Activated T-helper 1 cell treated with anti-CD3 and anti-CD28 coated beads, Interleukin-2, amount 50 U/mL, for 16 hours (primary cell): ENCODE data around the gene HECTD4.
"Not testable (repeated sequence)": the region's sequence is repeated elsewhere in the genome, so short reads cannot be mapped to it uniquely, and the experiment has no call there.

Experiments
- DNase-seq, 2 donors: peaks; one replicate each; pipeline ENCODE4 v3.0.0-alpha.2; 2020; ENCODE audit warnings: low read depth in 1 of 2, low spot score in 1 of 2

The HECTD4 gene

DNA sequence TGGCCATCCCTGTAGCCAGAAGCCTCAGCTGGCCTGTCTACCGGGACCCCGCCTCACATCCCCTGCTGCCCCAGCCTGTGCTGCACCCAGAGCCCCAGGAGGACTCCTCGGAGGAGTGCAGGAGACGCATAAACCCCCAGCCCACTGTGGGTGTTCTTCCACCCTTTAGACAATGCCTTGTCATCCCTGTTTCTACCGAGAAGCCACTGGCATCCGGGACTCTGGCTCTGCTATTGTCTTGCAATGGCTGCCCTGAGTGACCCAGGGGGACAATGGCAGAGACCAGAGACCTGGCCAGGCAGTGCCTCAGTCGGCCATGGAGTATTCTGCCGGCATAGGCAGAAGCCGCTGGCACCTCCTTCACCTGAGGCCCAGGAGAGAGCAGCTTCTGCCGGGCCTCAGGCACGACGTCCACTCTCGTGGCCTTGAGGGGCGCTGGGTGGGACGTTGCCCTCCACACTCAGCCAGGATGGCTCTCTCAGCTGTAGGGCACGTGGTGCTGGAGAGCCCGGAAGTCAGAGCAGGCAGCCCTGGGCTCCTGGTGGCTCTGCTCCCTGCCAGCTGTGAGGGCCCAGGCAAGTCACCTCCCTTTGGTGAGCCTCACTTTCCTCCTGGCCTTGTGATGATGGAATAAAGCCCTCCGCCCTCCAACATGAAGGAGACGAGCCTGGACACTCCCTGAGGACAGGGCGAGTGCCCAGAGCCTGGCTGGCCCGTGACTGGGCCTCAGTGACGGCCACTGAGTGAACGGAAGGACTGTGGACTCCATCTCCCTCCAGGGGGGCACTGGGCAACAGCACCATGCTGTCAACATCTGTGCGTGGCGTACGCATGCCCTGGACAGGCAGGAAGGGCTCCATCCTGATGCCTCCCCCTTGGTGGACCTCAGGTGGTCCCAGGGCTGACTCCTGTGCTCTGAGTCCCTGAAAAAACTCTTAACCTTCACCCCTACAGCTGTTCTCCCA lies 215.9 kb downstream of the HECTD4 start:
- DNase-seq = no peak

DNA sequence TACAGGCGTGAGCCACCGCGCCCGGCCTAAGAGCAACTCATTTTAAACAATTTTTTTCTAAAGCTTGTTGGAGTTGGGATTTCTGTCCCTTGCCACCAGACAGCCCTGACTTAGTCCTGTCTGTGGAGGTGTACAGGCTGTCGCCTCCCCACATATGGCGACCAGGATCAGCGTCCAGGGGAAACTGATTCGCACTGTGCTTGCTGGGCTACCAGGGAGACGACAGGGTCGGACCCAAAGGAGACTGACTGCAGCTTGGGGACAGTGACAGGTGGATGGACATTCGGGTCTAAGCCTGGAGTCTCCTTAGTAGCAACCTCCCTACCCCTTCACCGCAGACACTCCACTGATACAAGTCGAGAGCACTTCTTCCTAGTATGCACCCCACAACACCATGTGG lies 216.6 kb downstream of the HECTD4 start:
- DNase-seq = no peak

DNA sequence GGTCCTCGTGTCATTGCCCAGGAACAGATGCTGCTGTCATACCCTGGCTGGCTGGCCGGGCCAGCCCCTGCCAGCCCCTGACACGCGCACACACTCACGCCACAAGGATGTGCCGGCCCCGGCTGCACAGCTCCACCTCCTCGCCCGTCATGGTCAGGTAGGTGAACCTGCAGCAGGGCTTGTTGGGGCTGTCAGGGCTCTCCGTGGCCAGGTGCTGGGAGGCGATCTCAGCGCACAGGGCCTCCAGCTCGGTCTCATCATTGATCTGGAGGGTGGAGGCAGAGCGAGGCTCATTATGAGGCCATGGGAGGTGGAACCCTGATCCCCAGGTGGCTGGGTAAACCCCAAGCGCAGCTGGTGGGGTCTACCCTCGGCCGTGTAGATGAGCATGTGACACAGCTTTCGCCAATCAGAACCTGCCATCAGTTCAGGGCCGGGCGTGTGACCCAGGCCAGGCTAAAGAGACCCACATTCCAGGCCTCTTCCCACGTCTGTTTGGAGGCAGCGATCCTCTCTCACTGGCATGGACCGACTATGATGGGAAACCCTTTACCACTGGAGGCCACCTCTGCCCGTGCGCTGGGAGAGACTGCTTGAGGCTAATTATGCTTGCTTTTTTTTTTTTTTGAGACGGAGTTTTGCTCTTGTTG lies 218.1 kb downstream of the HECTD4 start:
- no peak for DNase-seq

DNA sequence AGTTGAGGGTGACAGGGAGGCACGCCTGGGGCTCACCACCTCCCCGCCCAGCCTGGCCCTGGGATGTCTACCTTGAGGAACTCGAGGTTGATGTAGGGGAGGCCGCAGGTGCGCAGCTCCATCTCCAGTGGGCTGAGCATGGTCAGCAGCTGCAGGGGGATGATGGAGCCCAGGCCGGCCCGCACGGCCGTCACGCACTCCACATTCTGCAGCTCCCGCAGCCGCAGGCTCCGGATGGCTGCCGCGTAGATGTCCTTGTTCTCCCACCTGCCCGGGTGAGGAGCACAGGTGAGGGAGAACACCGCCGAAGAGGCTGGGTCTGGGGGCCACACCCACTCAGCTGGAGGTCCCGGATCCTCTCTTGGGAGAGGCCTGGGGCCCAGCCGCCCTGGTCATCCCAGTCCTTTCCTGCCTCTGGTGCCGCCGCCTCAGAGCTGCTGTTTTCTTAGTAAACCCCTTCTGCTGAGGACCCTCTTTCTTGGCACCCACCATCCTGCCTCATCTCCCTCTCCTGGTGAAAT lies 218.7 kb downstream of the HECTD4 start:
- no peak for DNase-seq

DNA sequence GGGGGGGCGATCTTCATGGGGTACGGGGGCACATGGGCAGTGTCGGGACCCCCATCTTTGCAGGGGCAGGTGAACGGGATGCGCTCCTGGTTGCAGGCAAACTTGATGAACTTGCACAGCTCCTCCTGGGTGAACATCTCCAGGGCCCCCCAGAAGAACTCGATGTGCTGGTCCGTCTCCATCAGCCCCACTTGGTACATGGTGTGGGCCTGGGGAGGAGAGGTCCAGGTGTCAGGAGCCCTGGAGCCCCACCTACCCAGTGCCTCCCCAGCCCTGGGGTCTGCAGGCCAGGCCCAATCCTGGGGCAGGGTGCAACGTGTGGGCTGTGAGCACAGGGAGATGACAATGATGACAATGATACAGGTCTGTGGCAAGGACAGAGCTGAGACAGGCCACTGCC lies 219.2 kb downstream of the HECTD4 start:
- no peak for DNase-seq

DNA sequence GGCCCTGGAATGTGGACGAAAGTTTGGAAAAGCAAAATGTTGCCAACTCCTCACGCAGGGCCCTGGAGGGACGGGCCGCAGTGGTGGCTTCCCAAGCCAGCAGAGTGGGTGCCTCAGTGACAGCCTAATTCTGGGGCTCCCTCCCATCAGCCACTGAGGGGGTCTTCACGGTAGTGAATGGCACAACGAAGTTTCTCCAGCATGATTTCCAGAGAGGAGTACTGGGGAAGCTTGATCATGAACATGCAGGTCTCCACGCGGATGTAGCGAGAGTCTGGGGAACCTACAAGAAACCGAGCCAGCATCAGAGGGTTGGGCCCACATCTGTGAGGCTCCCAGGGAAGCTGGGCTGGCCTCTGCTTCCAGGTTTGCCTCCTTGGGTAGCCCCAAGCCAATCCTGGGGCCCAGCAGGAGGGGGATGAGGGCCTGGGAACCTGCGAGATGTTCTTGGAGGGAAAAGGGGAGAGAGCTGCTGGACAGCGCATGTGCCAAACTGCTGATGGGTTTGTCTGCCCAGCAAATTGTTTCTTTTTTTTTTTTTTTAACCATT lies 219.9 kb downstream of the HECTD4 start:
- no peak for DNase-seq

DNA sequence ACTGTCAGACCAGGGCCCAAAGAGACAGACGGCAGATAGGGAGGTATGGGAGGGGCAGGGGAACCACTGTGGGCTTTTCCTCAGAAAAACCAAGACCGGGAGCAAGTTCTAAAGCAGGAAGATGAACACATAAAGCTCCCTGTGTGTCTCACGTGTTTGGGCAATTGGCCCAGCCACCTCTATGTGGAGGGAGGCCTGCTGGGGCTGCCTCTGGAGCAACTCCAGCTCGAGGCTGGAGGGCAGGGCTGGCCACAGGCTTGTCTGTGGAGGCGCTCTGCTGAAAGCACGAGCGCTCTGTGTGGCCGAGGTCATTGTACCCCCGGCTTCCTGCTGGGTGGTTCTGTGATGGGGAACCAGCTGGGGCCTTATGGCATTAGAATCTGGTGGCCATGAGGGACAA lies 220.5 kb downstream of the HECTD4 start:
- DNase-seq = no peak

DNA sequence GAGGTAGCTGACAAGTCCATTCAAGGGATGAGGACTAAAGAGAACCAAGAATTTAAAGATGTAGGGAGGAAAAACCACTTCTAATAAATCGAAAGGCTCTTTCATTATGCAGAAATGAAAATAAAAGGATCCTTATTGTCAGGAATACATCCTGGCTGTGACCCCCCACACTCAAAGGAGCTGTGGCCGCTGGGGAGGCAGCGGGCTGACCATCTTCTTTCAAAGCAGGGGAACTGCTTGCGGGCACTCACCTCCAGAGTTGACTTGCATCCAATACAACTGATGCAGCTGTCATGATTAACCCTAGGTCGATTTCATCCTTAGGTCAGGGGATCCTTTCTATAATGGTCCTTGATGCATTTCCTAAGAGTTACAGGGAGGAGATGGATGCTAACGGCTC lies 221.6 kb downstream of the HECTD4 start:
- no peak for DNase-seq

DNA sequence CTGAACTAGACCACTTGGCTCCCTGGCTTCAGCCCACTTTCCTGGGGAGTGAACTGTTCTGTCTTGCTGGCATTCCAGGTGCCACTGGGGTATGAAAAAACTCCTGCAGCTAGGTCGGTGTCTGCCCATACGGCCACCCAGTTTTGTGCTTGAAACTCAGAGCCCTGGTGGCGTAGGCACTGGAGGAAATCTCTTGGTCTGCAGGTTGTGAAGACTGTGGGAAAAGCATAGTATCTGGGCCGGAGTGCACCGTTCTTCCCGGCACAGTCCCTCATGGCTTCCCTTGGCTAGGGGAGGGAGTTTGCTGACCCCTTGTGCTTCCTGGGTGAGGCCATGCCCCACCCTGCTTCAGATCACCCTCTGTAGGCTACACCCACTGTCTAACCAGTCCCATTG lies 223.1 kb downstream of the HECTD4 start:
- DNase-seq = no peak

DNA sequence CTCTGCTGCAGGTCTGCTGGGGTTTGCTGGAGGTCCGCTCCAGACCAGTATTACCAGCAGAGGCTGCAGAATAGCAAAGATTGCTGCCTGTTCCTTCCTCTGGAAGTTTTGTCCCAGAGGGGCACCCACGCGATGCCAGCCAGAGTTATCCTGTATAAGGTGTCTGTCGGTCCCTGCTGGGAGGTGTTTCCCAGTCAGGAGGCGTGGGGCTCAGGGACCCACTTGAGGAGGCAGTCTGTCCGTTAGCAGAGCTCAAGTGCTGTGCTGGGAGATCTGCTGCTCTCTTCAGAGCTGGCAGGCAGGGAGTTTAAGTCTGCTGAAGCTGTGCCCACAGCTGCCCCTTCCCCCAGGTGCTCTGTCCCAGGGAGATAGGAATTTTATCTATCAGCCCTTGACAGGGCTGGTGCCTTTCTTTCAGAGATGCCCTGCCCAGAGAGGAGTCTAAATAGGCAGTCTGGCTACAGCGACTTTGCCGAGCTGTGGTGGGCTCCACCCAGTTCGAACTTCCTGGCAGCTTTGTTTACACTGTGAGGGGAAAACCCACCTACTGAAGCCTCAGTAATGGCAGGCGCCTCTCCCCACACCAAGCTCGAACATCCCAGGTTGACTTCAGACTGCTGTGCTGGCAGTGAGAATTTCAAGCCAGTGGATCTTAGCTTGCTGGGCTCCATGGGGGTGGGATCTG lies 223.6 kb downstream of the HECTD4 start:
- not testable (repeated sequence) for DNase-seq

DNA sequence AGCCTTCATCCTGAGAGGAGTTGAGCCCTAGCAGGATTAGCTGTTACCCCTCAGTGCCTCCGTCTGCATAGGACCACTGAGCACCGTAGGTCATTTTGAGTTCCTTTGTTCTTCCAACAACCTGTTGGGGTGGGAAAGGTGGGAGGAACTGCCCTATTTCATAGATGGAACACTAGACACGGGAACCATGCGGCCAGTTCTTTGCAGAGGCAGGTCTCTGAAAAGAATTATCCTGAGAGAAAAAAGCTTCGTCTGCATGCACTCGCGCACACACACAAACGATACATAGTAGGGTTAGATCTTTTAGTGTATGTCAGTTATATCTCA lies 228.4 kb downstream of the HECTD4 start:
- DNase-seq = no peak

DNA sequence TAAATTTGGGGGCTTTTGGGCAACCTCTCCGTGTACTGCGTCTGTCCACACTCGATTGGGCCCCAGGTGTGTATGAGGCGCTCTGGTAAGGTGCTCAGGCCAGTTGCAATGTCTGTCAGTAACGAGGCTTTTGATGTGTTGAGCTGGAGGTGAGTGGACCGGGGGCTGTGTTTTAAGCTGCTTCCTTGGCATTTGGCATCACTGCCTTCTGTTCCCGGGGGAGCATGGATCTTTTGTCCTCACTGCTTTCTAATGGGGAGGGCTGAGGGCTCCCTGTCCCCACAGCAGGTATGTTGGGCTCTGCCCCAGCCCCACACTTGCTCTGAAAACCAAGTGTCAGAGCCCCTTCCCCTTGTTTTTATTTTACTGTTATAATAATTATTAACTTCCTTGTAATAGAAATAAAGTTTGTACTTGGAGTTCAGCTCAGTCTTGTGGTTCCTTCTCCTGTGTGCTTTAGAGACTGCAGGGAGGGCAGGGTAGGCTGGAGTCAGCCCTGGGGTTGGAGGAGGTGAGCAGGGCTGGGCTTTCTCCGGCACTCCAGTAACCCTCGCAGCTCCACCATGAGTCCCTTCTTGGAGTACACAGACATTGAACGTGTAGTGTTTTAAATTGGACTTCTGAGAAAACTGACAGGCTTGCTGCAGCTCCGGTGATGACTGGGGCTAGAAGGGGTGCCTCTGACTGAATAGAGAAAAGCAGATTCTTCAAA lies 228.9 kb downstream of the HECTD4 start:
- no peak for DNase-seq

DNA sequence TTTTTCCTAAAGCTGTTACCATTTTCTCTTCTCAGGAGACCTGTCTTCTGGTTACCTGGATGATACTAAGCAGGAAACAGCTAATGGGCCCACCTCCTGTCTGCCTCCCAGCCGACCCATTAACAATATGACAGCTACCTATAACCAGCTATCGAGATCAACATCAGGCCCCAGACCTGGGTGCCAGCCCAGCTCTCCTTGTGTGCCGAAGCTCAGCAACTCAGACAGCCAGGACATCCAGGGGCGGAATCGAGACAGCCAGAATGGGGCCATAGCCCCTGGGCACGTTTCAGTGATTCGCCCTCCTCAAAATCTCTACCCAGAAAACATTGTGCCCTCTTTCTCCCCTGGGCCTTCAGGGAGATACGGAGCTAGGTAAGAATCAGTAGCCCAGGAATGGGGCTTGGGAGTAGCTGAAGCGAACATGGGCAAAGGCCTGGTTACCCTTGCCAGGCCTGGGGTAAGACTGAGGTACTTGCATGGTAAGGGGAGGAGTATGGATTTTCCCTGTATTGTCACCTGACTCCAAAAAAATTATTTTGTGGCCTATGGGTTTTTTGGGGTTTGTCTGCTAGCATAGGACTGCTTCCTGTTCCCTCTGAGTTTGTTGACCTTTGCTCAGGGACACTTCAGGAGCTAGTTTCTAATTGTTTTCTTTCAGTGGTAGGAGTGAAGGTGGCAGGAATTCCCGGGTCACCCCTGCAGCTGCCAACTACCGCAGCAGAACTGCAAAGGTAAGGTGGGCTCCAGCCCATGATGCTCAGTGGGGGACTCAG lies 230.3 kb downstream of the HECTD4 start:
- no peak for DNase-seq

DNA sequence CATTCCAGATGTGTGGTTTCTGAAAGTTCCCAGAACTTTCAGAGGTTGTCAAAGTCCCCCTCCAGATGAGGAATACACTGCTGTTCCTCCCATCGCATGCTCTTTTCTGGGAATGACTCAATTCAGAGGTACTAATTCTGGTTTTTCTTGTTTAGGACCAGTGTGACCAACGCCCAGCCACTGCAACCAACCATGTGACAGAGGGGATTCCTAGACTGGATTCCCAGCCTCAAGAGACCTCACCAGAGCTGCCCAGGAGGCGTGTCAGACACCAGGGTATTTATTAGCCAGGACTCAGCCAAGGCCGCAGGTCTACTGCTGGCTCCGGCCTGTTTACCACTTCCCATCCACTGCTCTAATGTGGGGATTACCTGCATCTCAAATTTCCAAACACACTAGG lies 232.6 kb downstream of the HECTD4 start:
- no peak for DNase-seq

DNA sequence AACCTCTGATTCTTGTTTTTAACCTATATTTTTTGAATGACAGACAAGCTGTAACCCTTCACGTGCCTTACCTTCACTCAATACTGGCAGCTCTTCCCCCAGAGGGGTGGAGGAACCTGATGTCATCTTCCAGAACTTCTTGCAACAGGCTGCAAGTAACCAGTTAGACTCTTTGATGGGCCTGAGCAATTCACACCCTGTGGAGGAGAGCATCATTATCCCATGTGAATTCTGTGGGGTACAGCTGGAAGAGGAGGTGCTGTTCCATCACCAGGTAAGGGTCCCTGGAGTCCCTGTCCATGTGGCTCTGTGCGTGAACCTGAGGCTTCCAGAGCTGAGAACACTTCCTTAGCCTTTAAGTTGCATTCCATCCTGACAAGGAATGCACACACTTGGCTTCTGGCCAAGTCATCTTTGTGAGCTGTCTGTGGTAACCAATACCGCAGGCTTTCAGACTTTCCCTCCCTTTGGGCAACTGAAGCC lies 234.2 kb downstream of the HECTD4 start:
- no peak for DNase-seq

DNA sequence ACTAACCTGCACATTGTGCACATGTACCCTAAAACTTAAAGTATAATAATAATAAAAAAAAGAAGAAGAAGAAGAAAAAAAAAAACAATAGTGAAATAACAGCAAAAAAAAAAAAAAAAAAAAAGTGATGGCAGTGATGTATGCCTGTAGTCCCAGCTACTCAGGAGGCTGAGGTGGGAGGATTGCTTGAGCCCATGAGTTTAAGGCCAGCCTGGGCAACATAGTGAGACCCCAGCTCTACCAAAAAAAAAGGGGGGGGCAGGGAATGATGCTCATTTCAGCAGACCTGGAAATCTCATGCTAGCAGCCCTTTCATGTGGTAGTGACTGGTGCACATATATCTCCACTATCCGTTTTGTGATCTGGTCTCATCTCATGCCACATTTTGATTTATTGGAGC lies 236.1 kb downstream of the HECTD4 start:
- DNase-seq = no peak

DNA sequence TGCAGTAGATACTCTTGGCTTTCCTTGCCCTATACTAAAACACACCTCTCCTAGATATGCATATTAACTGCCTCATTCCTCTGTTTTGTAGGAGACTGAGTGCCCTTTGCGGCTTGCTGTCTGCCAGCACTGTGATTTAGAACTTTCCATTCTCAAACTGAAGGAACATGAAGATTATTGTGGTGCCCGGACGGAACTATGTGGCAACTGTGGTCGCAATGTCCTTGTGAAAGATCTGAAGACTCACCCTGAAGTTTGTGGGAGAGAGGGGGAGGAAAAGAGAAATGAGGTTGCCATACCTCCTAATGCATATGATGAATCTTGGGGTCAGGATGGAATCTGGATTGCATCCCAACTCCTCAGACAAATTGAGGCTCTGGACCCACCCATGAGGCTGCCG lies 241.5 kb downstream of the HECTD4 start:
- DNase-seq = no peak

DNA sequence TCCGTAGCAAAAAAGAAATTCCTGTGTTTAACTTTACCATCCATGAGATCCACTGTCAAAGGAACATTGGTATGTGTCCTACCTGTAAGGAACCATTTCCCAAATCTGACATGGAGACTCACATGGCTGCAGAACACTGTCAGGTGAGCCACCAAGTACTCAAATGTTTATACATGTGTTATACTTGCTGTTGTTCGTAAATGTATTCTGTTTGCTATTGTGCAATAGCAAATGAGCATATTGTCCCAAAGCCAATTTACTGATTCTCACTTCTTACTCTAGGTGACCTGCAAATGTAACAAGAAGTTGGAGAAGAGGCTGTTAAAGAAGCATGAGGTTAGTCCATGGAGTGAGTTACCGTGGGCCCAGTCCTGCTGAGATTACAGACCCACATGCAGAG lies 247.5 kb downstream of the HECTD4 start:
- DNase-seq = no peak

DNA sequence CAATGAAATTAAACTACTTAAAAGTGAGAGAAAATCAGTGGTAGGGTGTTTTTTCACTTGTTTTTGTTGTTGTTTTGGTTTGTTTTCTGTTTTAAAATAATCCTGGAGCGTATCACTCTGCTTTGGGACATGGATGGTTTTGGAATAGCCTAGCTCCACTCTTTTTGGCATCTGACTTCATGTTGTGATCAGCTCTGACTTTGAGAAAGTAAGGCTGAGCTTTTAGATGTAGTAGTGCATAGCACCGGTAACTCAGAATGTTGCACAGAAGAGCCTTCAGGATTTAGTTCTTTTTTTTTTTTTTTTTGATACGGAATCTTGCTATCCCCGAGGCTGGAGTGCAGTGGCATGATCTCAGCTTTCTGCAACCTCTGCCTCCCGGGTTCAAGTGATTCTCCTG lies 248.8 kb downstream of the HECTD4 start:
- DNase-seq = no peak

DNA sequence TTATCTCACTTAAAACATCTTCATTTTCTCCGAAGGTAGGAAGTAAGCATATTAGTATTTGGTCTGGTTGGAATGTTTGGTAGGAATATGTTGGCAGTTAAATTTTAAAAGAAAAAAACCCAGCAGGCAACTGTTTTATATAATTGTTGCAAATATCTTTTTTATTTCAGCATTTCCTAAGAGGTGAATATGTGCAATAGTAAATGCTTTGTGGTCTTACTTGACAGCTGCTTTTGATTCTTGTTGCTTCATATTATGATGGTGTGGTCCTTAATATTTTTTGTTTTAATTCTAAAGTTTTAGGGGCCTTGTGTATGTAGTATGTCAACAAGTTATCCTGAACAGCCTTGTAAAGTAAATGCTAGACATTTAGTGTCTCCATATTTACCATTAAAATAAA lies 250.5 kb downstream of the HECTD4 start:
- no peak for DNase-seq
